ENCODE measurements around the gene SARM1.

Gene SARM1

DNA sequence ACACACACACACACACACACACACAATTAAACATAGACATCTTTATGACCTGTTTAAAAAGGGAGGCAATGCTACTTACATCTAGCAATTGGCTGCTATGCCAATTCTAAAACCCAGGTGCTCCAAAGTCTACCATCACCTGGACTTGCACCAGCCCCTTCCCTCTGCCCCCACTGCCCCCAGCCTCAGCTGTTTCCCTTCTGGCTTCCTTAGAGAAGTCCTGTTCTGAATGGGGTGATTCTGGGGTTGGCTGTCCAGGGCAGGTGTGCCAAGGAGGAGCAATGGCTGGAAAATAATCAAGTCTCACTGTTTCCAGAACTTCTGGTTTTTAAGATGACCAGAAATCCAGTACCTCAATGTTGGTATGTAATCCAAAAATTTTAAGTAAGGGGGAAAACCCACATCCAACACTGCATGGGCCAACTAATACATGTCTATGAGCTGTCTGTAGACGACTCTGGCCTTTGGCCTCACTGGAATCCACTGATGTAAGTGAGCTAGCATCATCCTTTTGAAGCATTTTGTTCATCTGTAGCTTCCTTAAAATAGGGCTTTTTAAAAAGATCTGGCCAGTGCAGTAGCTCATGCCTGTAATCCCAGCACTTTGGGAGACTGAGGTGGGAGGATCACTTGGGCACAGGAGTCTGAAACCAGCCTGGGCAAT is 38.3 kb upstream of the SARM1 start:
- in situ Hi-C loops (cut with HindIII; ENCODE audit: low pct_ligation_motif_present, low sequenced_read_pairs), result no loop called here
- peaks cover 11% of the 10 kb centered on the region for H3K36me3 ChIP-seq (replicated peaks)
- no peak for DNase-seq
- TF ChIP-seq CTCF (IDR thresholded peaks at IDR 0.05; ENCODE audit: low read depth, low read length, missing control alignments), result no peak
- no peak overlapping the region for H3K4me3 ChIP-seq (ENCODE audit: low read depth, low read length)
- H3K27ac ChIP-seq, result no peak overlapping the region
- no peaks in the 10 kb centered on the region for H3K27me3 ChIP-seq (replicated peaks)

- no peak for DNase-seq
- peaks cover 8% of the 10 kb centered on the region for H3K36me3 ChIP-seq (replicated peaks)
- H3K27ac ChIP-seq, result peak overlapping the region; percentile 95
- in situ Hi-C loops (cut with HindIII; ENCODE audit: low pct_ligation_motif_present, low sequenced_read_pairs), result no loop called here
- H3K4me3 ChIP-seq (ENCODE audit: low read depth, low read length), result peak overlapping the region; percentile 91
- TF ChIP-seq CTCF (IDR thresholded peaks at IDR 0.05; ENCODE audit: low read depth, low read length, missing control alignments), result no peak
- H3K27me3 ChIP-seq (replicated peaks), result no peaks in the 10 kb centered on the region
Observed at GRCh38 chr17:28334171-28334570, 37.3 kb upstream of the SARM1 start.

DNA sequence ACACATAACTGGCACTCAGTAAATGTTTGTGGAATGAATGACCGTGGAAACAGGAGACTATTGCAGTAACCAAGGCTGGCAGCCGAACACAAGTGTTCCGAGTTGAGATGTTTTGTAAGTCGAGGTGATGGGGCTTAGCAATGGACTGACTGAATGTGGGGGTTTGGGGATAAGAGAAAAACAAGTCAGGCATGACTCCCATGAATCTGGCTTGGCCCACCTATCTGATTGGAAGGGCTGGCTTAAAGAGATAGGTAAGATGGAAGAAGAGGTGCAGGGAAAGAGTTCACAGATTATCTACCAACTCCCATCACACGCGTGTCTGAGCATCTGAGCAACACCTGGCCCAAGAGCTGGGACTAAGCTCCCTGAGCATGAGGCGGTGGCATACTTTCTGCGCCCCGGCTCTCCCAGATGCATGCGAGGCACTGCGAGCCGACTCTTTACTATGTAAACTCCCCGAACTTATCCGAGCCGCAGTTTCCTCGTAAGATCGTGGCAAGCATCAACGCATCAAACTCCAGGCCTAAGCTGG is 36.8 kb upstream of the SARM1 start:
- in situ Hi-C loops (cut with HindIII; ENCODE audit: low pct_ligation_motif_present, low sequenced_read_pairs), result no loop called here
- Histone ChIP-seq H3K4me3 (ENCODE audit: low read depth, low read length) (peak overlapping the region; percentile 91), H3K27me3 (replicated peaks) (no peaks in the 10 kb centered on the region), H3K36me3 (replicated peaks) (peaks cover 6% of the 10 kb centered on the region), H3K27ac (peak overlapping the region; percentile 95)
- no peak for TF ChIP-seq CTCF (IDR thresholded peaks at IDR 0.05; ENCODE audit: low read depth, low read length, missing control alignments)
- DNase-seq, result no peak

- Histone ChIP-seq H3K36me3 (replicated peaks) (peaks cover 12% of the 10 kb centered on the region), H3K27ac (peak within 1 kb of the TSS; percentile 96), H3K4me3 (ENCODE audit: low read depth, low read length) (peak within 1 kb of the TSS; percentile 91), H3K27me3 (replicated peaks) (no peaks in the 10 kb centered on the region)
- TF ChIP-seq CTCF (IDR thresholded peaks at IDR 0.05; ENCODE audit: low read depth, low read length, missing control alignments), result no peak
- in situ Hi-C loops (cut with HindIII; ENCODE audit: low pct_ligation_motif_present, low sequenced_read_pairs), result no loop called here
- peak; percentile 100 for DNase-seq
Observed at GRCh38 chr17:28335201-28335958, 36.1 kb upstream of the SARM1 start, which contains the start of the genes IFT20 and TNFAIP1. Gene IFT20 (minus strand): TSS chr17:28335472. CDS start chr17:28331985, 3,487 bp downstream. Gene TNFAIP1 (plus strand): TSS chr17:28335761. CDS start chr17:28339522, 3,761 bp downstream.

GRCh38 chr17:28335959-28336871 is 35.3 kb upstream of the SARM1 start:
- H3K36me3 ChIP-seq (replicated peaks), result peaks cover 19% of the 10 kb centered on the region
- TF ChIP-seq CTCF (IDR thresholded peaks at IDR 0.05; ENCODE audit: low read depth, low read length, missing control alignments), result no peak
- H3K4me3 ChIP-seq (ENCODE audit: low read depth, low read length), result peak overlapping the region; percentile 91
- in situ Hi-C loops (cut with HindIII; ENCODE audit: low pct_ligation_motif_present, low sequenced_read_pairs), result no loop called here
- H3K27me3 ChIP-seq (replicated peaks), result no peaks in the 10 kb centered on the region
- H3K27ac ChIP-seq, result peak overlapping the region; percentile 96
- DNase-seq, result peak; percentile 89
